SK-N-DZ (cell line): ENCODE results near the gene P4HB.
A peak's percentile ranks its signal among the peaks of the same experiment; 100 is the strongest.
"Not testable (repeated sequence)": the region's sequence is repeated elsewhere in the genome, so short reads cannot be mapped to it uniquely, and the experiment has no call there.

Experiments
- DNase-seq: peaks from one replicate; pipeline ENCODE4 v3.0.0-alpha.2; 2015; ENCODE audit warnings: low spot score

The P4HB gene

DNA sequence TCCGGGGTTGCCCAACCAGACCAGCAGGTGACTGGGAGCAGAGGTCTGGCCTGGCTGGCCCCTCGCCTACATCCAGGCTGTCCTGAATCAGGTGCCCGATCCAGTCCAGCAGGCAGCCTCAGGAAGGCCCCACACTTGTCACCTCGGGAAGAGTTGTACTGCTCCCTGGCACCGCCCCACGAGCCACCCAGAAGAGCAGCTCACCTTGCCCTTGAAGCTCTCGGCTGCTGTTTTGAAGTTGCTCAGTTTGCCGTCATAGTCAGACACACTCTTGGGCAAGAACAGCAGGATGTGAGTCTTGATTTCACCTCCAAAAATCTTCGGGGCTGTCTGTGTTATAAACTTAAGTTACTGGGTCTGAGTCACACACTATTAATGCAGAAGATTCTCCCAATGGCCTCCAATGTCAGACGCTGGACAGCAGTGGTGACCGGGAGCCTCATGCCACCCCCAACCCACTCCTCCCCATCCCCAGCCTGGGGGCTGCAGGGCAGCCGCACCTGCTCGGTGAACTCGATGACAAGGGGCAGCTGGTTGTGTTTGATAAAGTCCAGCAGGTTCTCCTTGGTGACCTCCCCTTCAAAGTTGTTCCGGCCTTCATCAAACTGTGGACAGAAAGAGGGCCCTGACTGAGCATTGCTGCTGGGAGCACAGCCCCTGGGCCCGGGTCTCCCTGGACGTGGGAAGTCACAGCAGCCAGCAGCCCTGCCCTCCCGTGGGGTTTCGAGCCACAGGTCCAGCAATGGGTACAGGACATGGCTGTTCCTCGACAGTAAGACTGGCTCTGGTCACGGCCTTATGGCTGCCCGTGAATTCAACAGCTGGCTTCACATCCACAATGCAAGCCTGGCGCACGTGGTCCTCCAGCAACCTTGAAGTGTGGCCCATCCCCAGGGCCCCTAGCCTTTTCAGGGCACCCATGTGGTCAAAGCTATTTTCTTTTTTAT, 13.3 kb downstream of the P4HB start:
- DNase-seq = no peak

DNA sequence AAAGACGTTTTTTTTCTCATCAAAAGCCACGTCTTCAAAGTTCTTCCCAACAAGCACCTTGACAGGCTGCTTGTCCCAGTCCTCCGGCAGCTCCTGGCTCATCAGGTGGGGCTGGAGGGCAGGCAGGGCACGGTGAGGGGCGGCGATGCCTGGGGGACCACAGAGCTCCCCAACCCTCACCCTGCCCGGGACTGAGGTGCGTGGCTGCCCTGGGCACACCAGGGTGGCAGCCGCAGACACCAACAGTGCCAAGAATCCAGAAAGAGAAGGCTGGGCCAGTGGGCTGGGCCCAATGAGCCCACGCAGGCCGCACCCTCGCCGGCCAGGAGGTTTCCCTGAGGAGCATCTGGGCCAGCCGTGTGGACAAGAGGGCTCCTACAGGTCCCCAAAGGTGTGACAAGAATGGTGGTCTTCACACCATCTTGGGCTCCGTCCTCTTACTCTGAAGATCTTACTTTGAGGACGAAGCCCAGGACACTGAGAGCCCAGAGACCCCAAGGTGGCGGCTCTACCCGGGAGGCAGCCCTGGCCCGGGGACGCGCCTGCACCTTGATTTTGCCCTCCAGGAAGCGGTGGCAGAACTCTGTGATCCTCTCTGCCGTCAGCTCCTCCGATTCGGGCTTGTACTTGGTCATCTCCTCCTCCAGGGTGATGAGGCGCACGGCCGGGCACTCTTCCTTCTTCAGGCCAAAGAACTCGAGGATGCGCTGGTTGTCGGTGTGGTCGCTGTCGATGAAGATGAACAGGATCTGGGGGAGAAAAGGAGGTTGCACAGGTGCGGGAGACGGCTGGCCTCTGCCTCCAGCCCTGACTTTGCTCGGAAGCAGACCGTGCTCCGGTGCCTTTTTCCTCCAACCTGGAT, 14.2 kb downstream of the P4HB start:
- DNase-seq = no peak

DNA sequence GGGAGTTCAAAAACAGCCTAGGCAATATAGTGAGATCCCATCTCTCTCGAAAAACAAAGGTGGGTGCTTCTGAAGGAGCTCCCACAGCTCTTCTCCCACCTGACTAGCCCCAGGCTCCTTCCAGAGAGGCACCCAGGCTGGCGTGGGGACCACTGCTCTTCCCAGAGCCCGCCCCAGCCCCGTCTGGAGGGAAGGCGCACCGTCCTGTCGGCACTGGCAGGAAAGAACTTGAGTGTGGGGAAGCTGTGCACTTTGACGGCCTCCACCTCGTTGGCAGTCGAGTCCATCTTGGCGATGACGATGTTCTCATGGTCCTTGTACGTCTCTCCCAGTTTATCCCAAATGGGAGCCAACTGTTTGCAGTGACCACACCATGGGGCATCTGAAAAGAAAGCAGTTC, 15.0 kb downstream of the P4HB start:
- no peak for DNase-seq

DNA sequence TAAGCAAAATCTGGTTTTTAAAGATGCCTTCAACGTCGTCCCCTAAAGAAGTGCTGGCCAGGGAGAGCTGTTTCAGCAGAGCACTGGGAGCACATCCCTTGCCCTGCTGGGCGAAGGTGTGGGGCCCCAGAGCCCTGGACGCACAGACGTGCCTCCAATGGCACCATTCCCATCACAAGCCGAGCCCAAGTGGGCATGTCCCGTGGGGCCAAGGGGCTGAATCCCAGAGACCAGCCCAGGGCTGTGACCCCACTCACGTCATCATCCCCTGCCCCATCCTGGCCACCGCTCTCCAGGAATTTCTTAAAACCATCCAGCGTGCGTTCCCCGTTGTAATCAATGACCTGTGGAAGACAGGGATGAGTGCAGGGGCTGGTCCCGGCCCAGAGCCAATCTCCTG, 15.4 kb downstream of the P4HB start:
- no peak for DNase-seq

DNA sequence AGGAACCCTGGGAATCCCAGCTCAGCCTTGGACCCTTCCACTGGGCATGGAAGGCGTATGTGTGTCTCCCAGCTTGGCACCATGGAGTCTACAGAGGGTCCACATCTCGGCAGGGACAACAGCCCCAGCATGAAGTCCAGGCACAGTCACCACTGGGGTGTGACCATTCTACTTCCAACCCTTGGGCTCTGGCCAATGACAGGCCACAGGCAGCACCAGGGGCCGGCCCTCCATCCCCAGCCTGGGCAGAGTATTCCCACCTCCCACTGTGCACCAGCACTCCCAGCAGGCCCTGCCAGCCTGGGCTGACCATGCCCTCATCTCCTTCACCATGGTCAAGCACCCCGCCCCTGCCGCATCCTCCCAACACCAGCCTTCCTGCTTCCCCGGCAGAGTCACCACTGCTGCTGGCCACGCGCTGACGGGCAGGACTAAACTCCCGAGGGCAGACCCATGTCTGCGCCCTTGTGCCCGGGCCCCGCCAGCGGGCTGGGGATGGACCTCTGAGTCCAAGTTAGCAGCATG, 15.9 kb downstream of the P4HB start:
- no peak for DNase-seq

DNA sequence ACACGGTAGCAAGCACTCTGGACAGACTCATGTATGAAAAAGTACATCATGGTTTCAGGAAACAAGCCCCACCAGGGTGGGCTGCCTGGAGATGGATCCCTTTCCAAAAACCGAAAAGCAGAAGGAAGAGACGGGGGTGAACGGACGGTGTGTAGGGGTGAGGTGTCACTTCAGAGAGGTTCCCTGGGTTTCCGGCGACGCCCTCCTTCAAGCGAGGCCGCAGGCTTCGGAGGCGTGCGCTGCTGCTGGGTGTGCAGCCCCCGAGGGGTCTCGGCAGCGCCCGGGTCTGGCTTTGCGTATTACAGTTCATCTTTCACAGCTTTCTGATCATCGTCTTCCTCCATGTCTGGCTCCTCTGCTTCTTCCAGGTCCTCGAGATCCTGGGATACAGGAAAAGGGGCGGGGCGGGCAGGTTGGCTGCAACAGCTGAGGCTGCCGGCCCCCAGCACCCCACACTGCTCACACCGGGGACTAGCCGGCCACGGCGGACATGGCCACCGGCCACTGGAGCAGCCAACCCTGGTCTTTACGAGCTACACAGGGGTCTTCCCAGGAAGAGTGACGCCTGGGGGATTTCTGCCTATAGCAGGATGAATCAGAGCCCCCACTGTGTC, 16.5 kb downstream of the P4HB start:
- no peak for DNase-seq

DNA sequence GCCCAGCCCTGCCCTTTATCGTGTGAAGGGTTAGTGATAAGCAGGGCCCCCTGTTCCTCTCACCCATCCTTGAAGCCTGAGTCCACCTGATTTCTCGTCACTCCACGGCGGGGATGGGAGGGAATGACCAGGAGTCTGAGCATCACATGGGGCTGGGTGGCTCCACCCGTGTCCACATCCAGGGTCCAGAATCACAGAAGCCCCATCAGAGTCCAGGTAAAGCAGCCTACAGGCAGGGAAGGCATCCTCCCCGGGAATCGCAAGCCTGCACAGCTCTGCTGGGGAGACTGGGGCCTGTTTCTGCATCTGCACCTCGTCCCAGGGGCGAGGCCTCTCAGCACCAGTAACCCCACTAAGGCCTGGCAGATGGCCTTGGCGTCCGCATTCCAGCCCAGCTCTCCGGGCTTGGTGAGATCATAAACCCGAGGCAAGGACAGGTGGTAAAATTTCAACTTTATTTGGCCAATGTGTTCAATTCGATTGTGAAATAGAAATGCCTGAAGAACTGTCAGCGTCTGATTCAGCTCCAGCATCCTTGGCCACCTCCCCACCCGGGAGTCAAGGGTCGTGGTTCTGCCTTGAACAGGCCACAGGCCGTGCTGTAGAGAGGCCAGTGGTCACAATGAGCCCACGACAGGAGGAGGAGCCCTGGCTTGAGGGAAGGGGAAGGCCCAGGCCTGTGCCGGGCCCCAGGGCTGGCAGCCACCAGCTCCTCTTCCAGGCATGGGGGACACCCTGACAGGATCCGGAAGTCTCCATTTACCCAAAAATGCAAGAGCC, 17.4 kb downstream of the P4HB start:
- DNase-seq = no peak

DNA sequence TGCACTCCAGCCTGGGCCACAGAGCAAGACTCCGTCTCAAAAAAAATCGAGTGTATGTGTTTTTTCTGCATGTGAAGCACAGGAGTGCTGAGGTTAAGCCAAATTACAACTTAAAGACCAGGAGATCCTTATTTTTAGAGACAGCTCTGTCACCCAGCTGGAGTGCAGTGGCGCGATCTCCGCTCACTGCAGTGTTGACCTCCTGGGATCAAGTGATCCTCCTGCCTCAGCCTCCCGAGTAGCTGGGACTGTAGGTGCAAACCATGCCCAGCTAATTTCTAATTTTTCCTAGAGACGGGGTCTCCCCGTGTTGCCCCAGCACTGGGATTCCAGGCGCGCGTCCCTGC, 18.0 kb downstream of the P4HB start:
- no peak for DNase-seq

DNA sequence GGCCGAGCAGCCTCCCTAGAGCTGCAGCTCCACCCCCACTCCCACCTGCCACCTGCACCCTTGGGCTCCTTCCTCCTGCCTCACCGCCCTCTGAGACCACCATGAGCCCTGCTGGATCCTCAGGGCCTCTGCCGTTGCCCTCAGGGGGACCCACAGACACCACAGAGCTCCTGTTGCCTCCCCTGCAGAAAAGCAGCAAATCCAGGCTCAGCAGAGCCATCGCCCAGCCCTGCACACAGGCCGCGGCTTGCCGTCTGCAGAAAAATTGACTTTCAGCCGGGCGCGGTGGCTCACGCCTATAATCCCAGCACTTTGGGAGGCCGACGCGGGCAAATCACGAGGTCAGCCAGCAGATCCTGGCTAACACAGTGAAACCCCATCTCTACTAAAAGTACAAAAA, 18.5 kb downstream of the P4HB start:
- no peak for DNase-seq

DNA sequence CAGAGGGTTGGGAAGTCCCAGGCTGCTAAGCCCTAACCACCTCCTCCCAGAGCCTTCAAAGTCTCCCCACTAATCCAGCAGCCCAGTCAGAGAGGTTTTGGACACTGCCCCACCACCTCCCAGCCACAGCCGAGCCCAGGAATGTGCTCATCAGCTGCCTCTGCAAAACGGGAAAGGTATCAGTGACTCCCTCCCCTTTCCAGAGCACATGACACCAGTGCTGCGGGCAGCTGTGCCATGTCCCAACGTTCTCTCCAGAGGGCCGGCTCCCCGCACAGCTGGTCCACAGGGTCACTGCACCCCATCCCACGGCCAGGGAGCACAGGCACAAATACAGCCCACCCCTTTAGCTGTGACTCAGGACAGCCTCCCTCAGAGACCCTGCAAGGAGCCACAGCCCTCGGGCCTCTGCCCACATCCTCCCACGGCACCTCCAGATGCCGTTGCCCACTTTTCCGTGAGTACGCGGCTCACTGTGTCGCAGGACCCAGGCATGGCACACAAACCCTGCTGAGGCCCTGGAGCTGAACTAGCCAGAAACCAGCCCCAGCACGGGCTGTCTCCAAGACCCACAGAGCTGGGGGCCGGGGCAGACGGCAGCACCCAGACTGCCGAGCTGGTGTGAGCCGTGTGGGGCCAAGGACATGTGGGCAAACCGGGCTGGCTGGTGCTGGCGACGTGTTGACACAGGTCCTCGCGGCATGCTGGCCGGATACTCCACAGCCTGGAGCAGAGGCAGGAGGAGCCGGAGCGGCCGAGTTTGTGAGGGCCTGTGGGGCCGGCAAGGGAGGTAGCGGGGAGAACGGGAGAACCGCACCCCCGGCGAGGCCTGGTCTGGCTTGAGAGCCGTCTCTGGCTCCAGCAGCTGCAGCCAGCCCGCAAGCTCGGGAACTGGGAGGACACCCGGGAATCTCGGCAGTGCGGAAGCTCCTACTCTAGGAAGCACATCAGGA, 19.2 kb downstream of the P4HB start:
- no peak for DNase-seq

DNA sequence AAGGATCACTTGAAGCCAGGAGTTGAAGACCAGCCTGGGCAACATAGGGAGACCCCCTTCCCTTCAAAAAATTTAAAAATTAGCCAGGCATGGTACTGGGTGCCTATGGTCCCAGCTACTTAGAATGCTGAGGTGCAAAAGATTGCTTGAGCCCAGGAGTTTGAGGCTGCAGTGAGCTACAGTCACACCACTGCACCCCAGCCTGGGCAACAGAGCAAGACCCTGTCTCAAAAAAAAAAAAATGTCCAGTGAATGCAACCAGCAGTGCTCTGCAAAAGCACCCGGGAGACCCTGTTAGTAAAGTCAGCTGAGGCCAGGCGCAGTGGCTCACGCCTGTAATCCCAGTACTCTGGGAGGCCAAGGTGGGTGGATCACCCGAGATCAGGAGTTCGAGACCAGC, 20.3 kb downstream of the P4HB start:
- not testable (repeated sequence) for DNase-seq

DNA sequence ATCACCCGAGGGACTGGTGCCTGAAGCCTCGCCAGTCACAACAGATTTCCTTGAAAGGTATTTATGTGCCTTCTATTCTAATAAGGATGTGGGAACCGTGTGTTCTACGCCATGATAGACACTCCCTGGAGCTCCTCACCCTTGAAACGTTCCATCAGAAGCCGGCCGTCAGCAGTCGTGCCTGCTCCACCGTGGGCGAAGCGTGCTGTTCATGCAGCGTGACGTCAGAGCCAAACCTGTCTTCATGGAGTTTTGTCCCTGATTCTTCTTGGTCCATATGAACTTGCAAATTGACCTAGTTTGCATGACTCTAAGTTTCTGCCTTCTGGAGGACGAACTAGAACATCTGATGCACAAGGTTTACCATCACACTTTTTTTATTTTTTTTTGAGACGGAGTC, 21.0 kb downstream of the P4HB start:
- DNase-seq = no peak

DNA sequence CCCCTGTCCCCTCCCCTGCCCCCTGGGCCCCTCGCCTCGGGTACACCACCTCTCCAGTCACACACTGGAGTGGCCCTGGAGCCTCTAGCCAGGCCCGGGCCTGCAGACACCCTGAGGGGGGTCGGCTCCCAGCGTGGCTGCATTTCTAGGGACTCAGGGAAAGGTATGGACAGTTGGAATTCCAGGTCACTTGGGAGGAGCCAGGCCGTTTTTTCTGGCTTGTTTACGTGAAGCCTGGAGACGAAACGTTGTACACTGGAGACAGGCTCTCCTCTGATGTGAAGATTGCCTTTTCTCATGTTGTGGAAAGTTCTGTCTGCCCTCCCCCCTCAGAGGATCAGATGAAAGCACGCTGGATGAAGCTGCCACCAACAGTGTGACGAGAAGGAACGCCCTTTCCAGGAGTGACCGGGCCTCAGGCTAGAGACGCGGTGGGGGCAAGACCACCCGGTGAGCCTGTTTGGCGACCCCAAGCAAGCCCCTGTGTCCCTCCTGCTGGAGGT, 21.5 kb downstream of the P4HB start:
- no peak for DNase-seq

DNA sequence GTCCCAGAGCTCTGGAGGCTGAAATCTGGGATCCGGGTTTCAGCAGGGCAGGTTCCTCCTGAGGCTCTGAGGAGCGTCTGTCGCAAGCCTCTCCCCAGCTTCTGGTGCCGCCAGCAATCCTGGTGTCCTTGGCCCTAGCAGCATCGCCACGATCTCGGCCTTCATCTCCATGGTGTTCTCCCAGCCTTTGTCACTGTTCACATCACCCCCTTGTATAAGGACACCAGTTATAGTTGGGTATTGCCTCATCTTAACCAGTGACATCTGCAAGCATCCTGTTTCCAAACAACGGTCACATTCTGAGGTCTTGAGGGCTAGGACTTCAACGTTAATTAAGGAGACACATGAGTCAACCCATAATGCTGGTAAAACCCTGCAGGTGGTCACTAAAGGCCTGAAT, 22.7 kb downstream of the P4HB start:
- DNase-seq = no peak

DNA sequence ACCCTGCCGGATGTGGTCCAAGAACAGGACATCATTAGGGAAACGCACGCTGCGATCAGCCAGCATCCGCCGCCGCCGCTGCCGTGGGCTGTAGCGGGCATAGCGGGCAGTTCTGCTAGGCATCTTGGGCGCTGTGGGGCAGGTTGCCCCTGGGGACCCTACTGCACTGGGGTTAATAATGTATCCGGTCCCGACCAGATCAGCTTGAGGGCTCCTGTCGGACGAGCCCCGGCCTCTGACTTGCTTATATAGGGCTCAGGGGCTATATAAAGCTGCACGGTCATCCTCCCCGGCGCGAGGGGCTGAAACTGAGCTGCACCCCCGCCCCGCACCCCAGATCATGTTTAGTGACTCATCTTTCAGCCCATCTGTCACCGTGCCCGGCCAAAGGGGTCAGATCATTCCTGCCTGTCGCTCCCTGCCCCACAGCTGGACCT, 25.5 kb downstream of the P4HB start, which contains the start of gene PPP1R27:
Gene PPP1R27 (minus strand): TSS at position 220 of the 437 bp plus-strand sequence. CDS start 97 bp downstream, at position 123.
- no peak for DNase-seq

DNA sequence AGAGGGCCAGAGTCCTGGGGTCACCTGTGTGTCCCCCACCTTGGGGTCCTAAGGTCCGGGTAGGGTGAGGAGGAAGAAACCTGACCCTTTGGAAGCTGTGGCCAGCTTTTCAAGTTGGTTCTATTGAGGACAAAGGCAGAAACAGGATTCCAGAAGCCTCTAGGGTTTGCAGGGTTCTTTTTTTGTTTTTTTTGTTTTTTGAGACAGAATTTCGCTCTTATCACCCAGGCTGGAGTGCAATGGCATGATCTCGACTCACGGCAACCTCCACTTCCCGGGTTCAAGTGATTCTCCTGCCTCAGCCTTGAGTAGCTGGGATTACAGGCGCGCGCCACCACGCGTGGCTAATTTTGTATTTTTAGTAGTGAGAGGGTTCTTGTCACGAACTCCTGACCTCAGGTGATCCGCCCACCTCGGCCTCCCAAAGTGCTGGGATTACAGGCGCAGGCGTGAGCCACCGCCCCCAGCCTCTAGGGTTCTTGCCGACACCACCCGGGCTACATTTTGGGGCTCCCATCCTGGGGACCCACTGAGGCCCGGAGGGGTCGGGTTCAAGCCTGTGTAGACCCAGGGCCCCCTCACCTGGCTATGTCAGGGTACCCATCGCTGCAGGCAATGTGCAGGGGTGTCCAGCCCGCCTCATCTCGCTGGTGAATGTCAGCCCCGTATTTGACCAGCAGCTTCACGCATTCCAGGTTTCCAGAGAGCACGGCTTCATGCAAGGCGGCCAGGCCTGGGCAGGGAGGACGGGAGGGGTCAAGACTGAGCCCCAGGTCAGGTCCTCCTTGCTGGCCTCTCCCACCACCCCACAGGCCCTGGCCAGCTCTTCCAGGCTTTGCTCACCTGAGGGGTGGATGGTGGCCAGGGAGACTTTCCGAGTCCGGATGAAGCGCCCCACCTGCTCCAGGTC, 26.2 kb downstream of the P4HB start:
- DNase-seq = no peak

DNA sequence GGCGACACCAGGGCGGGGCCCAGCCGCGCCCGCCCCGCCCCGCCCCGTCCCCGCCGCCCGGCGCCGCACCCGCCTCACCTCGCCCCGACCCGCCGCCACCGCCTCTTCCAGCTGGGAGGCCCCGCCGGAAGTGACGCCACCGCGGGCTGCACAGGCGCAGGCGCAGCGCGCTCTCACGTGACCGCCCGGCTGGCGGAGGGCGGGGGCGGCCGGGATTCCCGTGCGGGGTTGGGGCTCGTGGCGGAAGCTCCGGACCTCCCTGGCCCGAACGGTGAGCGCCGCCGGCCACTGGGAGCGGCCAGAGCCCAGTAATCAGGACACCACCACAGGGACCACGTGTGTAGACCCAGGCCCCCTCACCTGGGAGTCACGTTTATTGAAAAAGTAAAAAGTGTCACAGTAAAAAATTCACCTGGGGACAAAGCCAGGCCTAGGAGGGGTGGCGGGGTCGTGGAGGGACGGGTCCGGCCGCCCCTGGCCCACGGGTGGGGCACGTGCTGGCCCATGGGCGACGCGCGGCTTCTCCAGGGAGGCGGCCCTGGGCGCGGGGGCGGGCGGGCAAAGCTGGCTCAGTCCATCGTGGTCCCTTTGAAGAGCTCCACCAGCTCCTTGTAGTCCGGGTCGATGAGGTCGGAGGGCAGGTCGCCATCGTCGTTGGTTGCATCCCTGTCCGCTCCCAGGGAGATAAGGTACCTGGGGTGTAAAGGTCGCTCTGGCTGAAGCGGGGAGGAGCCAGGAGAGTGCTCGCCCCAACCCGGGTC, 27.0 kb downstream of the P4HB start, which contains the start of gene MCRIP1:
Gene MCRIP1 (minus strand): TSS at position 132 of the 761 bp plus-strand sequence. CDS start 8,785 bp downstream, outside the sequence.
- DNase-seq = peak; percentile 94
